GM12864 (cell line): ENCODE results near the gene SSR4.
A peak's percentile ranks its signal among the peaks of the same experiment; 100 is the strongest.
"Not testable (repeated sequence)": the region's sequence is repeated elsewhere in the genome, so short reads cannot be mapped to it uniquely, and the experiment has no call there.

Source experiments
- DNase-seq: peaks from one replicate; pipeline ENCODE4 v3.0.0-alpha.2; 2011; ENCODE audit warnings: low read depth
- H3K4me3 ChIP-seq: 2 replicates; pipeline ENCODE4 v1.5.1; 2011; ENCODE audit warnings: mild to moderate bottlenecking, low read depth, low read length, control low read depth
- TF ChIP-seq, protein P1 (sequence below): IDR thresholded peaks from 2 replicates; pipeline ENCODE4 v1.5.1; 2011; ENCODE audit warnings: low read depth, mild to moderate bottlenecking, moderate library complexity, low read length, control low read depth, inconsistent platforms; ENCODE audit errors: missing control alignments

SSR4 gene

DNA sequence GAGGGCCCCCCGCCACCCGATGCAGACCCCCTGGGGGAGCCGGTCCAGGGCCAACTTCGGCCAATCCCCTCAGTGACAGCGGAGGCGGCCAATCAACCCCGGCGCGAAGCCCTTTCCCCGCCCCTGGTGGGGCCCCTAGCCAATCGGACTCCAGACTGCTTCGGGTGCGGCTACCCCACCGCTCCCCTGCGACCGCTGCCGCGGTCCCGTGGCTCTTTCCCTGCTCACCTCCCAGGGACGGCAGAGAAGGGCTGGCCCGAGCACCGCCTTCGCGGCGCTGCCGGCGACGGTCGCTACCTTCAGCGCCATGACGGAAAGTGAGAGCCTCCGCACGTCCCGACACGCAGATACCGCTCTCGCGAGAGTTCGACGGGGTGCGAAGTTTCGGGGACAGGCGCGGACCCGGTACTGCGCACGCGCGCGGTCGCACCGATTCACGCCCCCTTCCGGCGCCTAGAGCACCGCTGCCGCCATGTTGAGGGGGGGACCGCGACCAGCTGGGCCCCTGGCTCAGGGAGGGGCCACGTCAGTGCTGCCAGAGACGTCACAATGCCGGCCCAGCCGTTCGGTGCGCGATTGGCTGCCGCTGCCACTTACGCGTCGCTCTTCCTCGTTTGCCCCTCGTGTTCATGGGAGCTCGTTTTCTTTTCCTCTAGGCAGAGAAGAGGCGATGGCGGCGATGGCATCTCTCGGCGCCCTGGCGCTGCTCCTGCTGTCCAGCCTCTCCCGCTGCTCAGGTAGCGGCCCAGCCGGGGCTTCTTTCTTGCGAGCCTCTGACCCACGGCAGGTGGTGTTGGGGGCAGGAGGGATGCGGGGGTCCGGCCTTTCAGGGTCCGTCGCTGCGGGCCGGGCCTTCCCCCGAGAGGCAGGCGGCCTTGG lies at the start of gene SSR4, which contains the start of gene IDH3G:
Gene SSR4 (plus strand): TSS at position 651 of the 879 bp plus-strand sequence. CDS start 20 bp downstream, at position 671.
Gene IDH3G (minus strand): TSS at position 358 of the 879 bp plus-strand sequence. CDS start 49 bp downstream, at position 309.
- H3K4me3 ChIP-seq: peak within 1 kb of the TSS; percentile 85
- TF ChIP-seq, protein P1, sequence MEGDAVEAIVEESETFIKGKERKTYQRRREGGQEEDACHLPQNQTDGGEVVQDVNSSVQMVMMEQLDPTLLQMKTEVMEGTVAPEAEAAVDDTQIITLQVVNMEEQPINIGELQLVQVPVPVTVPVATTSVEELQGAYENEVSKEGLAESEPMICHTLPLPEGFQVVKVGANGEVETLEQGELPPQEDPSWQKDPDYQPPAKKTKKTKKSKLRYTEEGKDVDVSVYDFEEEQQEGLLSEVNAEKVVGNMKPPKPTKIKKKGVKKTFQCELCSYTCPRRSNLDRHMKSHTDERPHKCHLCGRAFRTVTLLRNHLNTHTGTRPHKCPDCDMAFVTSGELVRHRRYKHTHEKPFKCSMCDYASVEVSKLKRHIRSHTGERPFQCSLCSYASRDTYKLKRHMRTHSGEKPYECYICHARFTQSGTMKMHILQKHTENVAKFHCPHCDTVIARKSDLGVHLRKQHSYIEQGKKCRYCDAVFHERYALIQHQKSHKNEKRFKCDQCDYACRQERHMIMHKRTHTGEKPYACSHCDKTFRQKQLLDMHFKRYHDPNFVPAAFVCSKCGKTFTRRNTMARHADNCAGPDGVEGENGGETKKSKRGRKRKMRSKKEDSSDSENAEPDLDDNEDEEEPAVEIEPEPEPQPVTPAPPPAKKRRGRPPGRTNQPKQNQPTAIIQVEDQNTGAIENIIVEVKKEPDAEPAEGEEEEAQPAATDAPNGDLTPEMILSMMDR: no peak
- peak; percentile 75 for DNase-seq

DNA sequence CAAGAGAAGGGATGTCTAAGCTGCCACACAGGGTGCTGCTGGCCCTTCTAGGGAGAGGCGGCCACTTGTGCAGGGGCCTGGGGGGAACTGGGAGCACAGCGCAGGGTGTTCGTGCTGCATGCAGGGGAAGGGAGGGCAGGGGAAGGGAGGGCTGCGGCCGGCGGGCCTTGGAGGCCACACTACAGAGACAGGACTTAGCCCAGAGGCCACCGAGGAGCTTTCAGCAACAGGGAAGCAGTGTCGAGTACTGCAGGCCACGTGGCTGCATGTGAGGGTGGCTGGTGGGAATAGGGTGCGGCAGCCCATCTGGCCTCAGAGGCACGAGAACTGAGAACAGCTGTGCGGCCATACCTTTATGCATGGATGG lies 49.4 kb upstream of the SSR4 start:
- DNase-seq: not testable (repeated sequence)

DNA sequence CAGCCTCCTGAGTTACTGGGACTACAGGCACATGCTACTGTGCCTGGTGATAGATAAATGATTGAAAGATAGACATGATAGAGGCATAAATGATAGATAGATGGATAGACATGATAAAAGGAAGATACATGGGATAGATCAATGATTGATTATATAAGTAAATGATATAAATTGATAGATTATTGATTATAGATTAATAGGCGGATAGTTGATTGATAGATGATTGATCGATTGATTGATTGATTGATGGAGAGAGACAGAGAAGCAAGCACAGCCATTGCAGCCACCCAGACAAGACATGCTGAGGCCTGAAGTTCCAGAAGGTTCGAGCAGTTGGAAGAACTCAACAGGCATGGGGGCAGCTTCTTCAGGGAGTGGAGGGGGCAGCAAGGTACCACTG lies 48.1 kb upstream of the SSR4 start:
- TF ChIP-seq, protein P1: no peak
- no peak overlapping the region for H3K4me3 ChIP-seq
- DNase-seq: no peak

More for the DNA sequence above, 49.4 kb upstream of the SSR4 start:
- not testable (repeated sequence) for H3K4me3 ChIP-seq

DNA sequence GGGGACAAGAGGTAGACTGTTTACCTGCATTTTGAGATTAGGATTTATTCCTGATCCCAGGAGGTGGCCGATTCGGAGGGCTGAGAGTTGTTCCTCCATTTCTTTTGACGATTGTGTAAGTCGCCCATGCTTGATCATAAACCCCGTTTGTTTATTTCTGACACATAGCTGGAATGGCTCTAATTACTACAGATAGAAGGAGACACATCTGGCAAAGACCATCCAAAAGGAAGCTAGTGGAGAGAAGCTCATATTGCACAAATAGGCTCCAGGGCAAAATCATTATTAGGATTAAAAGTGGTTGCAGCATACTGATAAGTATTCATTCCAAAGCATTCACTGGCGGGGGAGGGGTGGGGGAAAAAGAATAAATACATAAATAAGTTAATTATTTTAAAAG lies 47.5 kb upstream of the SSR4 start:
- DNase-seq: not testable (repeated sequence)

DNA sequence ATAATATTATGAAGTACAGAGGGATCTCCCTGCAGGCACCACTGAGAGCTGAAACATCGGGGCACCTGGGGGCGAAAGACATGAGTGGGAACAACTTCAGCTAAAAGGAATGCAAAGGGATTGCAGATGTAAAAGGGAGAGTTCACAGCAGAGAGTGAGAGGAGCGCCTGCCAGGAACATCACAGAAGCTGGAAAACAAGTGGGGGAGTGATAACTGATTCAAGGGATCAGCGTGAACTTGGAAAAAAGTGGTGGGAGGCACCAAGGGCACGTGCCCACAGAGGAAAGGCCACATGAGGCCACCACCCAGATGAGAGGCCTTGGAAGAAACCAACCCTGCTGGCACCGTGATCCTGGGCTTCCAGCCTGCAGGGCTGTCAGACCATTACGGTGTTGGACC lies 45.5 kb upstream of the SSR4 start:
- DNase-seq, H3K4me3 ChIP-seq: not testable (repeated sequence)

More for the DNA sequence above, 47.5 kb upstream of the SSR4 start:
- H3K4me3 ChIP-seq: not testable (repeated sequence)

DNA sequence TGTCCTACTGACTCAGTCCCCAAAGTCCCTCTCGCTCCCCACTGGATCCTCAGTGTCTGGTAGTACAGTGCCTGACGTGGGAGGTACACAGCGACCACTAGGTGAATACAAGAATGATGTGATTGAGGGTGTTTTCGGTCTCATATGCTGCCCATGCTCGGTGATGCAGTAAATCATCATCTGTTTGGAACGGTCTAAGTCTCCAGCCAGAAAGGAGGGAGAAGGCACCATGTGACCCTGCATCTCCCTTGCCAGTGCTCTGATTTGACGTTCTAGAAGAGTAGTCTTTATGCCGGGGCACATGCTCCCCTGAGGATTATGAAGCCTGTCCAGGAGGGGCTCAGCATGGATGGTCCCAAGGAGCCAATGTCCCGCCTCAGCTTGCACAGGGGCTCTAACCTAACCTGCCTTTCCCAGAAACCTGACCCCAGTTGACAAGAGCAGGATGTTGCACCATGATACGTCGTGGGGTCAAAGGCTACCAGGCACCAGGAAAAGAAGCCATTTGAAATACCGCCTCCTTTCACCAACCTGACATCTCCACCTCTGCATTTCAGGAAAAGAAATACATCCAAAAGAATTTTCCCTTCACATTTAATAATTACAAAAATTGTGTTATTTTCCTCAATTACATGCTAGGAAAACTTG lies 44.2 kb upstream of the SSR4 start:
- TF ChIP-seq, protein P1: no peak
- no peak for DNase-seq
- H3K4me3 ChIP-seq: no peak overlapping the region

DNA sequence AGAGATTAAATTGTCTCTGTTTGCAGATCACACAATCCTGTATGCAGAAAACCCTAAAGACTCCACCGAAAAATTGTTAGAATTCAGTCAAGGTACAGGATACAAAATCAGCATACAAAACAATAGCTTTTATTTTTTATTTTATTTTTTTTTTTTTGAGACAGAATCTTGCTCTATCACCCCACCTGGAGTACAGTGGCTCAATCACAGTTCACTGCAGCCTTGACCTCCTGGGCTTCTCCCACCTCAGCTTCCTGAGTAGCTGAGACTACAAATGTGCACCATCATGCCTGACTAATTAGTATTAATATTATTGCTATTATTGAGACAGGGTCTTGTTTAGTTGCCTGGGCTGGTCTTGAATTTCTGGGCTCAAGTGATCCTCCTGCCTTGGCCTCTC lies 39.3 kb upstream of the SSR4 start:
- TF ChIP-seq, protein P1: no peak
- H3K4me3 ChIP-seq: no peak overlapping the region
- DNase-seq: no peak

DNA sequence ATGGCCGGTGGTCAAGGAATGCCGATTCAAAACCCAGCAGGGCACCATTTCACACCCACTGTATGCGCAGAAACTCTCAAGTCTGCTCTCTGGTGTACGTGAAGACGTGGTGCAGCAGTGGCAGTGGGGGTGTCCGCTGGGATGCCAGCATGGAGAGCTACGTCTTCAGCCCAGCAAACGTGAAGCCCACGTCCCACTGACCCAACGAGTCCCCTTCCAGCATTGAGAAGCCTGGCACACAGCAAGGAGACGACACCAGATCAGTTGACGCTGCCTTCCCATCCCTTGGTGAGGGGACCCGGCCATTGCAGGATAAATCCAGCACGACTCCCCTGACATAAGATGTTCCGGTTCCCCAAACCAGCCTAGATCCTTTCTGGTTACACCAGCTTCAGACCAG lies 32.6 kb upstream of the SSR4 start:
- no peak overlapping the region for H3K4me3 ChIP-seq
- no peak for DNase-seq
- TF ChIP-seq, protein P1: no peak
